ENCODE data around the gene LEMD3.

- no peak for TF ChIP-seq CTCF (IDR thresholded peaks at IDR 0.05)
- TF ChIP-seq POLR2A (IDR thresholded peaks at IDR 0.05), result no peak
These were observed 60.1 kb downstream of the LEMD3 start for GRCh38 chr12:65229441-65229840.
